H1 (cell line): ENCODE measurements around the gene NEGR1. TPM values are rescaled to one million over a fixed set of nuclear protein-coding genes. Genes with fewer than 3 reads are reported as not detected.

Experiments used
- CHD1 ChIP-seq: IDR thresholded peaks from 2 replicates; pipeline ENCODE4 v1.6.1; 2012; ENCODE audit warnings: low read depth, low read length, improper control_type of control experiment
- CTBP2 ChIP-seq: IDR thresholded peaks from 2 replicates; pipeline ENCODE4 v1.7.0; 2011; ENCODE audit warnings: borderline replicate concordance, mild to moderate bottlenecking, moderate library complexity, mixed read lengths, low read length; ENCODE audit not compliant: insufficient read depth, insufficient read length
- HDAC6 ChIP-seq: IDR thresholded peaks from one replicate; pipeline ENCODE4 v1.7.1; 2012; ENCODE audit warnings: low read depth, mild to moderate bottlenecking, inconsistent platforms, low read length, moderate library complexity
- JUN ChIP-seq: IDR thresholded peaks from 2 replicates; pipeline ENCODE4 v1.6.1; 2011; ENCODE audit warnings: low read depth, mild to moderate bottlenecking, improper control_type of control experiment, low read length
- RXRA ChIP-seq: IDR thresholded peaks from 2 replicates; pipeline ENCODE4 v1.6.1; 2011; ENCODE audit warnings: low read depth, mild to moderate bottlenecking, low read length, moderate library complexity; ENCODE audit not compliant: insufficient read depth
- polyA plus RNA-seq, 7 experiments: library from polyadenylated mRNA; depleted of rRNA in 3 of 7; stranded (reverse) in 5 of 7; unstranded in 2 of 7; fragments of >200 nt in 5 of 7; fragments of 200-250 nt in 2 of 7; gene quantifications; 1 replicate in 5 of 7; 2 replicates in 1 of 7; 4 replicates in 1 of 7; pipeline versions ENCODE4 v1.2.1 to v1.2.3, GENCODE V29; 2011 to 2013; ENCODE audit warnings: missing spikeins in 2 of 7, mixed read lengths in 2 of 7
- total RNA-seq: library from RNA; stranded (reverse); fragmentation: NEBNext Ultra II Directional; extraction: Animal tissue kit (Norgen Biotek cat#: 25700); gene quantifications from 2 replicates; pipeline ENCODE4 v1.2.1, GENCODE V29; 2021

NEGR1 gene
- total and polyA plus RNA-seq, 2 of the 8 experiments (the other 6 are each of a cell fraction or from before 2014, with no cell fraction given) = 0.71 to 1.3 TPM

GRCh38 chr1:72288886-72289285 is 6.5 kb upstream of the NEGR1 start (continued):
- TF ChIP-seq JUN (no peak), RXRA (no peak), CHD1 (no peak), HDAC6 (no peak), CTBP2 (no peak)
